Heart right ventricle (tissue), 16 donors: Measurements from ENCODE around the gene SLC22A7. TPM values are rescaled to one million over a fixed set of nuclear protein-coding genes. Genes with fewer than 3 reads are reported as not detected.
"Not testable (repeated sequence)": the region's sequence is repeated elsewhere in the genome, so short reads cannot be mapped to it uniquely, and the experiment has no call there.

Experiments
- ATAC-seq, 8 donors: fragments of 200-7000 bp; cut with Tn5 transposase; one replicate each; pipeline ENCODE4 v1.9.1; 2020; ENCODE audit warnings: mild to moderate bottlenecking in 8 of 8, moderate library complexity in 8 of 8, moderate number of reproducible peaks in 1 of 8
- DNase-seq, 2 donors: peaks; one replicate each; pipeline ENCODE4 v3.0.0-alpha.2; 2020
- H3K27ac ChIP-seq, 10 donors: fragments of 200-600 bp; sonication (generic) in 2 of 10; one replicate each; pipeline versions ENCODE4 v1.5.0 to v1.8.0; 2020 to 2022; ENCODE audit warnings: mild to moderate bottlenecking in 3 of 10
- H3K27me3 ChIP-seq, 7 donors: fragments of 200-600 bp; one replicate each; pipeline ENCODE4 v1.8.0; 2021 to 2022; ENCODE audit warnings: mild to moderate bottlenecking in 2 of 7
- H3K36me3 ChIP-seq, 9 donors: fragments of 200-600 bp; sonication (generic) in 1 of 9; one replicate each; pipeline versions ENCODE4 v1.5.0 to v1.8.0; 2020 to 2022; ENCODE audit warnings: mild to moderate bottlenecking in 2 of 9
- H3K4me1 ChIP-seq, 9 donors: fragments of 200-600 bp; sonication (generic) in 1 of 9; one replicate each; pipeline versions ENCODE4 v1.5.0 to v1.8.0; 2020 to 2022; ENCODE audit warnings: mild to moderate bottlenecking in 4 of 9
- H3K4me3 ChIP-seq, 10 donors: fragments of 200-600 bp; sonication (generic) in 2 of 10; one replicate each; pipeline versions ENCODE4 v1.5.0 to v1.8.0; 2020 to 2022; ENCODE audit warnings: mild to moderate bottlenecking in 7 of 10, moderate library complexity in 2 of 10
- H3K9me3 ChIP-seq, 11 donors: fragments of 200-600 bp in 10 of 11; sonication (generic) in 2 of 11; one replicate each; pipeline versions ENCODE4 v1.5.0 to v1.8.0; 2013 to 2022; ENCODE audit warnings: mild to moderate bottlenecking in 2 of 11, control low read depth in 1 of 11, moderate library complexity in 1 of 11
- CTCF ChIP-seq, 9 donors: fragments of 200-600 bp; sonication (generic) in 2 of 9; IDR thresholded peaks; one replicate each; pipeline versions ENCODE4 v1.5.0 to v1.8.0; 2021 to 2022; ENCODE audit warnings: antibody characterized with exemption in 9 of 9, mild to moderate bottlenecking in 5 of 9, moderate library complexity in 1 of 9
- WGBS, 2 donors: extraction: QIAGEN DNeasy Blood & Tissue Kit; methylation state at CpG; one replicate each; pipeline ENCODE4 v1.1.7; 2013; ENCODE audit warnings: inconsistent platforms in 1 of 2; 5-methylcytosine and 5-hydroxymethylcytosine counted together
- intact Hi-C, 10 donors: fragments of 100-400 bp; cut with DNase I; formaldehyde crosslinking; loops; one replicate each; pipeline versions ENCODE4 v1.11.1 to v1.14.2; 2022
- polyA plus RNA-seq, 2 donors: library from polyadenylated mRNA; stranded (reverse); fragments of 200-250 nt; gene quantifications; one replicate each; pipeline ENCODE4 v1.2.3, GENCODE V29; 2013
- total RNA-seq, 10 donors: library from RNA; stranded (reverse); fragmentation: NEBNext Ultra II Directional in 3 of 10; extraction: Animal tissue kit (Norgen Biotek cat#: 25700) in 3 of 10; gene quantifications; one replicate each; pipeline versions ENCODE4 v1.2.1 to v1.2.4, GENCODE V29; 2021 to 2023
- donor health status: Arrhythmogenic right ventricular cardiomyopathy.
- donor health status: ischemic (EF 13 %, LVEDD 7.1; RV severe dilation, severe dysfunction).
- donor health status: healthy with polysubstance abuse.
- donor health status: DM: no; HTN: yes; CAD: no.
- donor health status: DM: no; HTN: no; CAD: no.
- donor health status: ischemic (EF 25% LVEDD 6.9; RV normal size, moderate dysfunction).
- donor health status: ischemic (EF 25% LVEDD 5.7; RV mildly dilated, moderate dysfunction).
- donor health status: healthy.
- donor health status: DM: yes; HTN: yes; CAD: no.
- donor health status: Ischemic cardiomyopathy.
- donor health status: ischemic (EF 35%, LVEDD 5.7; RV mildly dilated, moderate dysfunction).
- donor health status: nonischemic (EF 11% LVEDD 7.7; RV severe dilation, severe dysfunction).
- donor health status: DM: yes; HTN: yes; CAD: no.
- donor health status: PGD.
- donor health status: ischemic (EF 29% LVEDD 5.4; RV normal size, mild dysfunction).
- donor health status: nonischemic (EF 23%, LVEDD 6.1; RV moderate dilation, normal function).

The SLC22A7 gene
- total and polyA plus RNA-seq, 12 donors = 0.15 to 0.37 (median 0.22) TPM; not detected in 6

GRCh38 chr6:43299338-43300293 lies 1.6 kb downstream of the SLC22A7 start:
- intact Hi-C loops = no loop called here

GRCh38 chr6:43301081-43301870 lies 3.2 kb downstream of the SLC22A7 start:
- H3K9me3 ChIP-seq = no peaks in the 10 kb centered on the region
- no peaks in the 10 kb centered on the region for H3K36me3 ChIP-seq
- peaks cover 0 to 22% (median 6%) of the 10 kb centered on the region in 9 donors for H3K4me1 ChIP-seq
- peaks cover 0 to 20% (median 7%) of the 10 kb centered on the region in 7 donors for H3K27me3 ChIP-seq
- WGBS, 2 donors = 91 to 92% methylated on average over 15 of the region's 15 CpGs
- H3K4me3 ChIP-seq = no peak overlapping the region
- intact Hi-C loops = no loop called here
- H3K27ac ChIP-seq = no peak overlapping the region
- ATAC-seq (no peak), DNase-seq (no peak)
- TF ChIP-seq CTCF (IDR thresholded peaks at IDR 0.05) = no peak

More at GRCh38 chr6:43299338-43300293, 1.6 kb downstream of the SLC22A7 start:
- no peak for TF ChIP-seq CTCF (IDR thresholded peaks at IDR 0.05)
- Histone ChIP-seq H3K27ac (no peak overlapping the region), H3K9me3 (no peaks in the 10 kb centered on the region), H3K4me3 (no peak overlapping the region), H3K36me3 (no peaks in the 10 kb centered on the region), H3K4me1 (peaks cover 0 to 11% (median 0%) of the 10 kb centered on the region in 9 donors), H3K27me3 (peaks cover 0 to 20% (median 7%) of the 10 kb centered on the region in 7 donors)
- ATAC-seq (no peak), DNase-seq (no peak)
- 81 to 83% methylated on average over 18 of the region's 18 CpGs for WGBS, 2 donors

GRCh38 chr6:43302126-43302525 lies 4.1 kb downstream of the SLC22A7 start:
- no peaks in the 10 kb centered on the region for H3K9me3 ChIP-seq
- 83 to 87% methylated on average over 19 of the region's 19 CpGs for WGBS, 2 donors
- no peak overlapping the region for H3K27ac ChIP-seq
- DNase-seq (no peak), ATAC-seq (no peak)
- no peak for TF ChIP-seq CTCF (IDR thresholded peaks at IDR 0.05)
- H3K4me3 ChIP-seq = no peak overlapping the region
- H3K36me3 ChIP-seq = no peaks in the 10 kb centered on the region
- H3K4me1 ChIP-seq = peaks cover 0 to 28% (median 6%) of the 10 kb centered on the region in 9 donors
- intact Hi-C loops = no loop called here
- H3K27me3 ChIP-seq = peaks cover 0 to 20% (median 7%) of the 10 kb centered on the region in 7 donors

GRCh38 chr6:43303006-43303405 lies 4.9 kb downstream of the SLC22A7 start:
- whole genome bisulfite sequencing, 2 donors = 80 to 87% methylated on average over 11 of the region's 11 CpGs
- intact Hi-C loops = not testable (repeated sequence)

More at GRCh38 chr6:43303006-43303405, 4.9 kb downstream of the SLC22A7 start:
- not testable (repeated sequence) for H3K27ac ChIP-seq, H3K36me3 ChIP-seq, DNase-seq, ATAC-seq, H3K9me3 ChIP-seq, H3K4me3 ChIP-seq
- peaks cover 0 to 25% (median 5%) of the 10 kb centered on the region in 9 donors for H3K4me1 ChIP-seq
- peaks cover 0 to 13% (median 5%) of the 10 kb centered on the region in 7 donors for H3K27me3 ChIP-seq
